T-helper 1 cell treated with Interleukin-12 subunit alpha and Interleukin-12 subunit beta and Interleukin-4 antibody, amounts not matched to agents 30 ng/mL and 1 ng/mL, for 36 hours (primary cell): ENCODE results near the gene VPS11. TPM values are rescaled to one million over a fixed set of nuclear protein-coding genes. Genes with fewer than 3 reads are reported as not detected.

ENCODE experiments used
- intact Hi-C: fragments of 100-400 bp; cut with micrococcal nuclease; formaldehyde crosslinking; loops from one replicate; pipeline ENCODE4 v1.15.1; 2024
- total RNA-seq: library from RNA; stranded (reverse); gene quantifications from 2 replicates; pipeline ENCODE4 v1.2.3, GENCODE V29; 2022

VPS11 gene
- total RNA-seq, 1 donor from 2014 or later: 38.6 TPM

DNA sequence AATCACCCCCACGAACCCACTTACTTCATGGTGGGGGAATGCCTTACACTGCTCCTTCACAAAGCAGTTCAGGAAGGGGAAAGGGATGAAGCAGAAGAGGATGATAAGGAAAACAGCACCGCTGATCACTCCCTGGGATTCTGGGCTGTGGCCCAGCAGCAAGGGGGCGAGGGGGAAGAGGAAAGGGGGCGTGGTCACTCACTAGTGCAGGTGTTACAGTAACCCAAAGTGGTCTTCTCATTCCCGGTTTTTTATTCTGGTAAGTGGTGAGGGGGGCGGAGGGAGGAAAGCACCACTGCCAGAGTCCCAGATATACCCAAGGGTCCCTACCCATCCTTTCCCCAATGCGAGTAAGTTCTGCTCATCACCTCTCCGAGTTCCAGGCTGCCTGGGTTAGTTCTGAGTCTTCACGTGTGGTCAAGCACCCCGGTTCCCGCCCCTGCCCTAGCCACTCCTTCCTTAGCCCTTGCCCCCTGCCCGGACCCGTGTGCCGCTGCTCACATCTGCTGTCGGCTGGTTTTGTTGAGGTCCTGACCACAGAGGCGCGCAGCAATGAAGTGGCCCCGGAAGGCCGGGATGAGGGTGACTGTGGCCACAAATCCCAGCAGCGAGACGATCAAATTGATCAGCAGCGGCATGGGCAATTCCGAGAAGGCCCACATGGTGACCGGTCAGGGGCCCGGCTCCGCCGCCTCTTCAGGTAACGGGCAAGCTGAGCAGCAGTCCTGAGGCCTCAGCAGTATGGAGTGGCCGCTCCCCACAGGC, 33.6 kb downstream of the VPS11 start:
- intact Hi-C loops: loop anchor here (1.0 to 5.0 kb wide), 7 partner anchors 44 to 664 kb away; partner anchors contain the start of genes BCL9L, CENATAC, HYOU1 and KMT2A

DNA sequence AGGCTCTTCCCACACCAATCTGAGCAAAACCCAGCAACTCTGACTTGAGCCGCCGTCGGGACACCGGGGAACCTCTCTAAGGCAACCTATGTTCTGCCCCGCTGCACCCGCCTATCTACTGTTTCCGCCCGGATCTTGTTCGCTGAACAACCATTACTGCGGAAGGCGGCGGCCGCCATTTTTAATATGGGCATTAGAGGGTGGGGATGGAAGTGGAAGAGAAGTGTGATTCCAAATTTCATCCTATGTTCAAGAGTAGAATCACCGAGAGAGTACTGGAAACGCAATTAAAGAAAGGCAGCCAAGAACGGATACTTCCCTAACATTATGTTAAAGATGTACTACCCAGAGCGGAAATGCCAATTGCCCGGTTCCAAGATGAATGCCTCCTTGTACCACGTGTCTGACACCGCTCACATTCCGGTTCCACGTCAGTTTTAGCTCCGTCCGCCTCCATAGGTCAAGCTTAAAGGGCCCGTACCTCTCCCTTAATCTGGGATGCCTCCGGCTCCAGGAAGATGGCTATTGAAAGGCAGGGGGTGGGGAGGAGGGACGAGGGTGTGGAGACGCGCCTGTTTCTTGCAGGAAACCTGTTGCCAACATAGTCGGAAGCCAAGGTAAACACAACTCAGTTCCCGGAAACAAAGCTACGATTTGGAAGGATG, 34.3 kb downstream of the VPS11 start, which contains the start of gene DPAGT1:
Gene DPAGT1, minus strand, starts transcription at position 95 of the 665 bp plus-strand sequence. CDS start 198 bp downstream, outside the sequence.
- intact Hi-C loops: loop anchor here (1.0 to 5.0 kb wide), 12 partner anchors 8 to 665 kb away; partner anchors contain the start of genes BCL9L, CENATAC, HINFP and HYOU1

DNA sequence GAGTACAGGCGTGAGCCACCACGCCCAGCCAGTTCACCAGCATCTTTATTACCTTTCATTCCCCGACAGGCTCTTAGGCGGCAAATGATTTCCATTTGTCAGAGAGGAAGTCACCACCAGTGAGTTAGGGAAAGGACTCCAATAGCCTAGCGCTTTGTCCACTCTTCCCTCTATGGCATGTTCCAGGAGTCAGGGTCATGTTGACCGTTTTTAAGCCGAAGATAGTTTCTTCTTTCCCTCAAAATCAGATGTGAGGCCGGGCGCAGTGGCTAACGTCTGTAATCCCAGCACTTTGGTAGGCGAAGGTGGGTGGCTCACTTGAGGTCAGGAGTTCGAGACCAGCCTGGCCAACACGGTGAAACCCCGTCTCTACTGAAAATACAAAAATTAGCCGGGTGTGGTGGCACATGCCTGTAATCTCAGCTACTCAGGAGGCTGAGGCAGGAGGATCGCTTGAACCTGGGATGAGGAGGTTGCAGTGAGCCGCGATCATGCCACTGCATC, 35.6 kb downstream of the VPS11 start:
- intact Hi-C loops: loop anchor here (5.0 kb wide), 2 partner anchors 176 to 666 kb away; partner anchors contain the start of genes BCL9L and KMT2A

DNA sequence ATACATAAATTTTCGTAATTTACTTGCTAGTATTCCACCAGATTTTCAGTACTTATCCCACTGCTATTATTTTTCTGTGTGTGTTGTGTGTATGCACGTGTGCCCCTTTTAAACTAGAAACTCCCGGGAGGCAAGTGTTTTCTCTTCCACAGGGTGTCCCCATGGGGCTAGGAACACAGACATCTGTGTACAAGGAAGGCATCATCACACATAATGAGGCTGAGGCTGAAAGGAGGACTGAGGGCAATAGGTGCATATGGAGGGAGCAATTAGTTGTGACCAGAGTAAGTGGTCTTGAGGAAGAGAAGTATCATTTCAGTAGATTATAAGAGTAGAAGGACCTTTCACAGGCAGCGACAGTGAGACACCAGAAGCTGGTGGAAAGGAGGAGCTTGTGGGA, 36.2 kb downstream of the VPS11 start:
- intact Hi-C loops: loop anchor here (5.0 kb wide), 2 partner anchors 176 to 666 kb away; partner anchors contain the start of genes BCL9L and KMT2A

DNA sequence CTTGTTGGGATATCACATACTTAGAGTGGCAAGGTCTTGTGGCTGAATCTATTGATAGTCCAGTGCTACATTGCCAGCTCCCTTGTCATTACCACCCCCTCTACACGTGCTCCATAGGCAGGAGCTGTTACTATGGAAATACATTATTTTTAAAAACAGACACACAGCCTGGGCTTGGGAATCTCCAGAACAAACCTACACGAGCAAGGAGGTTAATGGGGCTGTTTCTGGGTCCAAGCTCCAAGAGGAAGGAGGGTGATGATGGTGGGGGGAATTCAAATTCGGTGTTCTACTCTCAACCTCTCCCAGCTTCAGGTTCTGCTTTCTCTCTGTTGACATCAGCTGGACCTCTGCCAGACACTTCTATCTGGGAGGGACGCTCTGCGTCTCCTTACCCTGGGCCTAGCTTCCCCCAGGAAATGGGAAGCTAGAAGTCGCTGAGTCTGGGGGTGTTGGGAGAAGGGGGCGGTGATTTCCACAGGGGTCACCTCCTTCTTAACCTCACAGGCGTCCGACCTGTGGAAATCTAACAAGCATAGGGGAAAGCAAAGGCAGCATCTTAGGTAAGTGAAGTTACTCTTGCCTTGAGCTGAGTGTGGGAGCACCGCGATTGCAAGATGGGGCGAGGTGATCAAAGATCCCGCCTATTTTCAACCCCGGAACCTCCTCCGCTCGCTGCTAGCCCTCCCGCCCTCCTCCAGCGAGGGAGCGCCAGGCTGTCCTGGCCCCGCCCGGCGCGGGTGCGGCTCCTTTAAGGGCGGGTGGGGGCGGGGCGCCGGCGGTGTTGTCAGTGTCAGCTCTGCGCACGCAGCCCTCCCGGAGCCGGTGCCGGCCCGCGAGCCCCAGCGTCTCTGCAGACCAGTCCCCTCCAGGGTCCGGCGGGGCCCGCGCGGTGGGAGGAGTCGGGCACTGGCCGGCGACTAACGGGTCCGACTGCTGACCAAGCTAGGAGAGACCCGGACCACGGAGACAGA, 39.2 kb downstream of the VPS11 start, which contains the start of gene C2CD2L:
Gene C2CD2L, plus strand, starts transcription at position 781 of the 974 bp plus-strand sequence. CDS start 398 bp downstream, outside the sequence.
- intact Hi-C loops: loop anchor here (1.0 to 5.0 kb wide), 8 partner anchors 8 to 315 kb away; partner anchors contain the start of genes DDX6, HINFP, RNF26 and RPS25

DNA sequence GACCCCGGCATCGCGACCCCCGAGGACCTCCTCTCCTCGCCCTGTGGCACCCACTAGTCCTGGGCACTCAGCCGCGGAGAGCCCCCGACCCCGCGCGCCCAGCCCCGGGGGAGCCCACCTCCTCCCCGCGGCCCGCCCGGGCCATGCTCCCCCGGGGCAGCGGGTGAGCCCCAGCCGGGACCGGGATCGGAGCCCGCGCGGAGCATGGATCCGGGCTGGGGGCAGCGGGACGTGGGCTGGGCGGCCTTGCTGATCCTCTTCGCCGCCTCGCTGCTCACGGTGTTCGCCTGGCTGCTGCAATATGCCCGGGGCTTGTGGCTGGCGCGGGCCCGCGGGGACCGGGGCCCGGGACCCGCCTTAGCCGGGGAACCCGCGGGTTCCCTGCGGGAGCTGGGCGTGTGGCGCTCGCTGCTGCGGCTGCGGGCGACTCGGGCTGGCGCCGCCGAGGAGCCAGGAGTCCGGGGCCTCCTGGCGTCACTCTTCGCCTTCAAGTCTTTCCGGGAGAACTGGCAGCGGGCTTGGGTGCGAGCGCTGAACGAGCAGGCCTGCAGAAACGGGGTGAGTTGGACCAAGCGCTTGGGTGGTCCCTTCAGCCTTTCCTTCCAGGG, 40.0 kb downstream of the VPS11 start:
- intact Hi-C loops: loop anchor here (1.0 to 5.0 kb wide), 8 partner anchors 8 to 315 kb away; partner anchors contain the start of genes DDX6, HINFP, RNF26 and RPS25

DNA sequence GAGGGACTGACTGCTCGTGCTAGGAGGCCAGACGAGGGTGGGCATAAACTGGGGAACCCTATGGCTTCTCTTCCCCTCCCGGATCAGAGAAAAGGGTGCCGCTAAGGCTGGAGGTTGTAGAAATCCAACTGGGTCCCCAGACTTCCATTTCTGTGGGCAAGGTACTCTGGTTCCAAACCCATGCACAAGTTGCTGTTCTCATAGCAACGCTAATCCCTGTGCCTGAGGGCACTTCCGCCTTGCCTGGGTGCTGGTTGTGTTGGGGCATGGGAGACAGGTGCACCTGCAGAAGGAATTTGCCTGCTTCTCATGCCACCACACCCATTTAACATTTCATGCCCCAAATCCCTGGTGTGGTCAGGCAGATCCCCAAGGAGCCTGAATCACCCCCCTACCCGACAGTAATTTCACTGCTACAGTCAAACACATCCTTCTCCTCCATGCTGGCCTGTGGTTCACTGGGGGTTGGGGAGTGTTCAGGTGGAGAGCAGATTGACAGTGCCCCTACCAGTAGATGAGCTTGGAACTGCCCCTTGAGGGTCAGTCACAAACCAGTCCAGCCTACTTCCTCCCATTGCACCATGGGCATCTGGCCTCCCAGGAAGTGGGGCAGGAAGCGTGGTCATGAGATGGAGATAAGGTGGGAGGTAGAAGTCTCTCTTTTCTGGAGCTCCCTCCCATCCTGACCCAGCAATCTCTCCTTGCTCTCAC, 40.7 kb downstream of the VPS11 start:
- intact Hi-C loops: loop anchor here (5.0 kb wide), 2 partner anchors 154 to 316 kb away; partner anchors contain the start of gene DDX6

DNA sequence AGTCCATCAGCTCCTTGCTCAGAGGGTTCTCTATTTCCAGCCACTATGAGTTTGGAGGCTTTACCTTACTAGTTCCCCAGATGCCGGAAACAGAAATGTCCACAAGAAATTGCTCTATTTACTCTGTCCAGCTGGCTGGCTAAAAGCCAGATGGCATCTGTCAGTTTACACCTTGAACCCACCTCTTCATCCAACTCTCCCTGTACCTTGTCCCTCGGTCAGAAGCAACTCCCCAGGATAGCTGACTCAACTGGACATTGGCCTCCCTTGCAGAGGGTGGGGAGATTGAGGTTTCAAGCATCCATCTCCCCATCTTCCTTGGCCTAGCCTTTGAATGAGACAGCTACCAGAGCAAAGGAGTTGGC, 41.2 kb downstream of the VPS11 start:
- intact Hi-C loops: loop anchor here (5.0 kb wide), 2 partner anchors 153 to 317 kb away; partner anchors contain the start of gene DDX6

DNA sequence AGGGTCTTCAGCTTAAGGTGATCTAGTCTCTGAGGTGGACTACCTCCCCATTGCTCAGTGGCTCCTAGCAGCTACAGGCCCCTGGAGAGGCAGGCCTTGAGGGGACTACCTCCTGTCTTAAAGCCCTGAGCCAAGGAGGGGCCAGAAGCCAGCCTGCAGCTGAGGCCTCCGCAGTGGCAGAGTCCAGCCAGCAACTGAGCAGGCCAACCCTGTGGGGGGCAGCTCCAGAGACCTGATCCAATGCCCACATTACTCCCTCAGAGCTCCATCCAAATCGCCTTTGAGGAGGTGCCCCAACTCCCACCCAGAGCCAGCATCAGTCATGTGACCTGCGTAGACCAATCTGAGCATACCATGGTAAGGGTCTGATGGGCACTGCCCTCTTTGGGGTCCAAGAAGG, 42.2 kb downstream of the VPS11 start:
- intact Hi-C loops: loop anchor here (5.0 kb wide), 2 partner anchors 152 to 318 kb away; partner anchors contain the start of gene DDX6

DNA sequence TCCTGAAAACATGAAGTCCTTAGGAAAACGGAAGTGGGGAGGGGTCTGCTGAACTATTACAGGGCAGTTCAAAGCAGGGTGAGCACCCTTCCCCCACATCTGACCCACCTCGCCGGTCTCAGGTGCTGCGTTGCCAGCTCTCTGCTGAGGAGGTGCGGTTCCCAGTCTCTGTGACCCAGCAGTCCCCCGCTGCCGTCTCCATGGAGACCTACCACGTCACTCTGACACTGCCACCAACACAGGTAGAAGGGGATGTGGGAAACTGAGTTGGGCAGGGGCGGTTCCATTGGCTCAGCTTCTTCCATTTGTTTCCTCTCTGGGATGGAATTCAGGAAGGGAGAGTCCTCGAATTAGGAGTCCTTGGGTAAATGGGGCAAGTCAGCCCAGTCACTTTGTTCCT, 42.8 kb downstream of the VPS11 start:
- intact Hi-C loops: no loop called here

DNA sequence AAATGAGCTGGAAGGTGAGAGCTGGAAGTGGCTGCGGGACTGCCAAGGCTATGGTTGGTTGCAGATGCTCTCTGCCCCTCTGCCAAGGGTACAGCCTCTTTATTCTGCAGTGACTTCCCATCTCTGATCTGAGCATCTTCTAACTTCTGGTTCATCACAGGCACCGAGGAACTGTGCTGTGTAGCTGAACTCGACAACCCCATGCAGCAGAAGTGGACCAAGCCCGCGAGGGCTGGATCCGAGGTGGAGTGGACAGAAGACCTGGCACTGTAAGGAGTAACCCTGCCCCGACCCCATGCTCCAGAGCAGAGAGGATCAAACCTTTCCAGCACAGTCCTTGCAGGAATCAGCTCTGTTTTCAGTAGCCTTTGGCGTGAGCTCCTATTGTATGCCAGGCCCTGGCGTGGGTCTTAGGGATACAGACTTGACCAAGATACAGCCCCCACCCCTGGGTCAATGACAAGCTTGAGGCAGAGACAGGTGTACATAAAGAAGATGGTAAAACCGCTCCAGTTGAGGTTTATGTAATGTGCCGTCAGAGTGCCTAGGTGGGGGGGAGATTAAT, 43.8 kb downstream of the VPS11 start:
- intact Hi-C loops: no loop called here

DNA sequence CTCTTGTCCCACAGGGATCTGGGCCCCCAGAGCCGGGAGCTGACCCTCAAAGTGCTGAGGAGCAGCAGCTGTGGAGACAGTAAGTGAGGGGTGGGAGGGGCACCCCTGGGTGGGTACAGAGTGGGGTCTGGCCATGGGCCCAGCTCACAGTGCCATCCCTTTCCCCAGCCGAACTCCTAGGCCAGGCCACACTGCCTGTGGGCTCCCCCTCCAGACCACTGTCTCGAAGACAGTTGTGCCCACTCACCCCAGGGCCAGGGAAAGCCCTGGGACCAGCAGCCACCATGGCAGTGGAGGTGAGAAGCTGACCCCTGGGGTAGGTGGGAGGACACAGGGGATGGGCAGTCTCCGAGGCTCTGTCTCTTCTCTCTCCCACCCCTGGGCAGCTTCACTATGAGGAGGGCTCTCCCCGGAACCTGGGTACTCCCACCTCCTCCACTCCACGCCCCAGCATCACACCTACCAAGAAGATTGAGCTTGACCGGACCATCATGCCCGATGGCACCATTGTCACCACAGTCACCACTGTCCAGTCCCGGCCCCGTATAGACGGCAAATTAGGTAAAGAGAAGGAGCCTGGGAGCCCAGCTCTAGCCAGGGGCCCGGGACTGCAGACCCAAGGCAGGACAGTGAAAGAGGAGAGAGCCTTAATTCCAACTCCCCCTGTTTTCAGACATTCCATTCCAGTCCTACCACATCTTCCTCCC, 44.8 kb downstream of the VPS11 start:
- intact Hi-C loops: no loop called here

DNA sequence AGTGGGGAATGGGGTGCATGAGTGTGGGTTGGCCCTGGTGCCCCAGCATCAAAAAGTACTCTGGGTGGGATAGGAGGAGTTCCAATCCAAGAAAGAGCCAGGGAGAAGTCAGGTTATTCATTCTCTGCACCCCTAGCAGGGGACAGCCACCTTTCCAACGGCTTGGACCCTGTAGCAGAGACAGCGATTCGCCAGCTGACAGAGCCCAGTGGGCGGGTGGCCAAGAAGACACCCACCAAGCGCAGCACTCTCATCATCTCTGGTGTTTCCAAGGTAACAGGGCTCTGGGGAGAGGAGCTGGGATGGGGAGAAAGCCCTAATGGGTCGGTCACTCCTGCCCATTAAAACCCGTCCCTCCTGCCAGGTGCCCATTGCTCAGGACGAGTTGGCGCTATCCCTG, 46.1 kb downstream of the VPS11 start:
- intact Hi-C loops: no loop called here

DNA sequence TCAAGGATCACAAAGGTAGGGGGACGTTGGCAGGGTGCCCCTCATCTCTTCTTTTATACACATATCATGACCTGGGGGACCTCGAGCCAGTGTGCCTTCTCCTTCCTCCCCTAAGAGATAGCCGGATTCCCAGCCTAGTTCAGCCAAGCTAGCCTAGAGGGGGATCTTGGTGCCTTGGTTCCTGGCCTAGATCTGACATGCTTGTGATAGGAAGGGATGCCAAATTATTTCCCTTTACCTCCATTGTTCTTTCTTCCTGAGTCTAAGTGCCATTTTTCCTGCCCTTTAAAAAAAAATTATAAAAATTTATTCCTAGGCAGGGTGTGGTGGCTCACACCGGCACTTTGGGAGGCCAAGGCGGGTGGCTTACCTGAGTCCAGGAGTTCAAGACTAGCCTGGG, 46.7 kb downstream of the VPS11 start:
- intact Hi-C loops: no loop called here

DNA sequence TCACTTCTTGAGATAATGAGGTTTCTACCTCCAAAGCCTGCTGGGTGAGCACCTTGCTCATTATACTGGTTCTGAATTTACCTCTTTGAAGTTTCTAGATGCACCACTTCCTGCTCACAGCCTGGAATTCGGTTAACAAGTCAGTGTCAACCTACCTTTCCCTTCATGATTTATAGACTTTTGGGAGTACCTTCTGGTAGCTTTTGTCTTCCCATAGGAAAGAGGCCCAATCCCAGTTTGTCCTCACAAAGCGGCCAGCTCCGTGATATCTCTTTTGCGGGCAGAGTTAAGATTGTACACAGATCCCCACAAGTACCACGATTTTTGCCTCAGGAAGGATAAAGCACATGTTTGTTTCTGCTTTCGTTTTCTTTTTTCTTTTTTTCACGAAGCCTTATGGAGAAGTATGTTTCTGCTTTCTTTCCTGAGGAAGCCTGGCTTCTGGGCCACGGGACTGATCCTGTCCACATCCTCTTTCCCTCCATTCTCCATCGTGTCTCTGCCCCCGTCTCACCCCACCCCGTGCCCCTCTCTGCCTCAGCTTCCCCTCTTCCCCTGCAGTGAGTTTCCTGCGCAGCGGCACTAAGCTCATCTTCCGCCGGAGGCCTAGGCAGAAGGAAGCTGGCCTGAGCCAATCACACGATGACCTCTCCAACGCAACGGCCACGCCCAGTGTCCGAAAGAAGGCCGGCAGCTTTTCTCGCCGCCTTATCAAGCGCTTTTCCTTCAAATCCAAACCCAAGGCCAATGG, 48.0 kb downstream of the VPS11 start:
- intact Hi-C loops: loop anchor here (1.0 kb wide), 1 partner anchor 8 kb away; the partner anchor contains the start of gene C2CD2L

DNA sequence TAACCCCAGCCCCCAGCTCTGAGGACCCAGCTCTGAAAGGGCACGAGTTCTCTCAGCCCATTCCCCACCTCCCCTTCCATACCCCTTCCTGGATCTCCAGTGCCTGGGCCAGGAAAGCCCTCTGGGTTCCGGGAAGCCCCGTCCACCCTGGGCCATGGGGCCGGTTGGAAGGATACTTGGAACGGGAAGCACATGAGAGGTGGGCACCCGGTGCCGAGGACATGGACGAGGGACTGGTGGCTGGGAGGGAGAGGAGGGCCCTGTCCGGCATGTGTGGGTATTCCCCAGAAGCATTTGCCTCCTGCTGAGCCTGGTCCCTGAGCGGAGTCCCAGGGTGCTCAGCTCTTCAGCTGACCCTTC, 48.6 kb downstream of the VPS11 start:
- intact Hi-C loops: no loop called here

DNA sequence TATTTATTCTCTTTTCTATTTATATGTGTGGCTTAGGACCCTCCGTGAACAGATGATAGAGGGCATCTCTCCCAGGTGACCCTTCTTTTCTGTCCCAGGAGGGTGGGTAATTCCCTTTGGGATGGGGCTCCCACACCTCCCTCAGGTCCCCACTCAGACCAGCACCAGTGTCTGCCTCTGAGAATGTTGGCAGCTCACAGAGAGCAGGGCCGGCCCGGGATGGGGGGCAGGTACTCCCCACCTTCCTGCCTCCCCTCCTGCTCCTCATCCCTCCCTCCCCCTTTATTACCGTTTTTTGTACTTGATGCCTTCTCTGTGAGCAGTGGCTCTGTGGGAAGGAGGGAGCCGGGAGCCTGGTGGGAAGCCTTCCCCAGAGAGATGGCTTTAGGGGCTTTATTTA, 49.0 kb downstream of the VPS11 start:
- intact Hi-C loops: no loop called here
